ENCODE results near the gene CORO1A. TPM values are rescaled to one million over a fixed set of nuclear protein-coding genes. Genes with fewer than 3 reads are reported as not detected.
"Not testable (repeated sequence)": the region's sequence is repeated elsewhere in the genome, so short reads cannot be mapped to it uniquely, and the experiment has no call there.

The CORO1A gene
- total RNA-seq, 1 experiment from 2014 or later, result 3.7 TPM

GRCh38 chr16:30187971-30188561, 4.7 kb downstream of the CORO1A start:
- no peak for TF ChIP-seq POLR2AphosphoS5 (IDR thresholded peaks at IDR 0.05; ENCODE audit: low read depth, low read length)
- TF ChIP-seq CTCF (IDR thresholded peaks at IDR 0.05), result no peak
- no peak for TF ChIP-seq REST (IDR thresholded peaks at IDR 0.05; ENCODE audit: insufficient read depth in 1 of 2, low read depth in 2 of 2, low read length in 1 of 2)
- TF ChIP-seq SIN3A (IDR thresholded peaks at IDR 0.05; ENCODE audit: borderline replicate concordance, insufficient read depth, low read depth, low read length), result no peak
- no peak for TF ChIP-seq TCF7L2 (IDR thresholded peaks at IDR 0.05; ENCODE audit: low read depth, low read length)
- DNase-seq (ENCODE audit: low read depth, low spot score), result no peak
- no peak for ATAC-seq
- intact Hi-C loops (cut with micrococcal nuclease; ENCODE audit: unreplicated experiment), result no loop called here
- ChIA-PET POLR2A (interaction anchor here (0.5 kb wide), 1 partner anchor 415 kb away, joined by 4 read pairs; no protein-coding TSS in a partner anchor), CTCF (no interaction called here)
- Histone ChIP-seq H3K4me1 (ENCODE audit: control insufficient read depth, insufficient read depth, low read length) (peaks cover 6% of the 10 kb centered on the region), H3K27ac (ENCODE audit: low read length) (no peak overlapping the region), H3K27me3 (ENCODE audit: control insufficient read depth, insufficient read depth, low read length) (no peaks in the 10 kb centered on the region), H3K4me3 (ENCODE audit: low read depth in 2 of 2, low read length in 2 of 2) (no peak overlapping the region), H3K9me3 (ENCODE audit: control insufficient read depth, insufficient read depth, low read depth, low read length) (no peaks in the 10 kb centered on the region), H3K36me3 (ENCODE audit: control insufficient read depth, insufficient read depth, low read length) (no peaks in the 10 kb centered on the region)
- BruUV-seq (replicated peaks), result no TSS peak
- in situ Hi-C loops (cut with HindIII; ENCODE audit: low pct_unique_long_range_greater_than_20kb, low sequenced_read_pairs), result no loop called here

DNA sequence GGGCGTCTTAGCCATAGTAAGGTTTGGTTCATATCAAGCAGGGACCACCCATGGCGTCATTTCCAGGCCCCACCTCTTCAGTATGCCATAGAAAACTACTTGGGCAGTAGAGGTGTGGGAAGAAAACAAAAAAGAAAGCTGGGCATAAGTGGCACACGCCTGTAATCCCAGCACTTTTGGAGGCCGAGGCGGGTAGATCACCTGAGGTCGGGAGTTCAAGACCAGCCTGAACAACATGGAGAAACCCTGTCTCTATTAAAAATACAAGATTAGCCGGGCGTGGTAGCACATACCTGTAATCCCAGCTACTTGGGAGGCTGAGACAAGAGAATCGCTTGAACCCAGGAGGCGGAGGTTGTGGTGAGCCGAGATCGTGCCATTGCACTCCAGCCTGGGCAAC, 7.8 kb downstream of the CORO1A start:
- DNase-seq (ENCODE audit: low read depth, low spot score); H3K4me3 ChIP-seq (ENCODE audit: low read depth in 2 of 2, low read length in 2 of 2); H3K9me3 ChIP-seq (ENCODE audit: control insufficient read depth, insufficient read depth, low read depth, low read length); H3K36me3 ChIP-seq (ENCODE audit: control insufficient read depth, insufficient read depth, low read length); H3K27me3 ChIP-seq (ENCODE audit: control insufficient read depth, insufficient read depth, low read length); intact Hi-C loops (cut with micrococcal nuclease; ENCODE audit: unreplicated experiment); H3K27ac ChIP-seq (ENCODE audit: low read length); ATAC-seq; CTCF ChIA-PET; POLR2A ChIA-PET; in situ Hi-C loops (cut with HindIII; ENCODE audit: low pct_unique_long_range_greater_than_20kb, low sequenced_read_pairs); H3K4me1 ChIP-seq (ENCODE audit: control insufficient read depth, insufficient read depth, low read length); BruUV-seq (replicated peaks): not testable (repeated sequence)

DNA sequence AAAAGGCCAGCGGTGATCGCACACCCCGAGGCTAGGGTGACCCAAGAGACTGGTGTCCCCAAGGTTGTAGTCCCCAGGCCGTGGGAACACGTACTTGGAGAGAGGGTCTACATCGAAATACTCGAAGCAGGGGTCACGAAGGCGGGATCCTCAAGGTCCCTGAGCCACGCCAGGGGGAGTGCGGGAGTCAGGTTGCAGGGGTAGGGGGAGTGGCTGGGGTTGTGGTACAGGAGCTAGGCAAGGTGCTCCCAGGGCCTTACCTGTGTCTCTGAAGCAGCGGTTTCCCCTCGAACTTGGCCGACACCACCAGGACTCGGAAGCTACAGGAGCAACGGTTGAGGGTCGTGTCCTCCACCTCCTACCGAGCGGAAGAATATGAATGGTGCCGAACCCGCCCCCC, 9.7 kb downstream of the CORO1A start:
- BruUV-seq (replicated peaks); H3K27ac ChIP-seq (ENCODE audit: low read length); H3K4me1 ChIP-seq (ENCODE audit: control insufficient read depth, insufficient read depth, low read length); H3K9me3 ChIP-seq (ENCODE audit: control insufficient read depth, insufficient read depth, low read depth, low read length); CTCF ChIA-PET; DNase-seq (ENCODE audit: low read depth, low spot score); in situ Hi-C loops (cut with HindIII; ENCODE audit: low pct_unique_long_range_greater_than_20kb, low sequenced_read_pairs); H3K36me3 ChIP-seq (ENCODE audit: control insufficient read depth, insufficient read depth, low read length); H3K4me3 ChIP-seq (ENCODE audit: low read depth in 2 of 2, low read length in 2 of 2); intact Hi-C loops (cut with micrococcal nuclease; ENCODE audit: unreplicated experiment); POLR2A ChIA-PET; H3K27me3 ChIP-seq (ENCODE audit: control insufficient read depth, insufficient read depth, low read length): not testable (repeated sequence)
- peak; percentile 62 for ATAC-seq

GRCh38 chr16:30193615-30194014, 10.2 kb downstream of the CORO1A start, which contains the start of the genes BOLA2B and SLX1A:
Gene BOLA2B (minus strand): TSS chr16:30193666. CDS start chr16:30193595, 71 bp downstream.
Gene SLX1A (plus strand): TSS chr16:30193875. CDS start chr16:30194085, 210 bp downstream.
- H3K36me3 ChIP-seq (ENCODE audit: control insufficient read depth, insufficient read depth, low read length); H3K4me1 ChIP-seq (ENCODE audit: control insufficient read depth, insufficient read depth, low read length); H3K27ac ChIP-seq (ENCODE audit: low read length); CTCF ChIA-PET; H3K9me3 ChIP-seq (ENCODE audit: control insufficient read depth, insufficient read depth, low read depth, low read length); BruUV-seq (replicated peaks); intact Hi-C loops (cut with micrococcal nuclease; ENCODE audit: unreplicated experiment); in situ Hi-C loops (cut with HindIII; ENCODE audit: low pct_unique_long_range_greater_than_20kb, low sequenced_read_pairs); POLR2A ChIA-PET; H3K27me3 ChIP-seq (ENCODE audit: control insufficient read depth, insufficient read depth, low read length); DNase-seq (ENCODE audit: low read depth, low spot score): not testable (repeated sequence)
- H3K4me3 ChIP-seq (ENCODE audit: low read depth in 2 of 2, low read length in 2 of 2), result peak within 1 kb of the TSS; percentile 32 to 33; a peak in 3 of 4 replicates
- peak; percentile 94 for ATAC-seq

GRCh38 chr16:30194172-30194925, 10.9 kb downstream of the CORO1A start:
- in situ Hi-C loops (cut with HindIII; ENCODE audit: low pct_unique_long_range_greater_than_20kb, low sequenced_read_pairs); CTCF ChIA-PET; H3K9me3 ChIP-seq (ENCODE audit: control insufficient read depth, insufficient read depth, low read depth, low read length); DNase-seq (ENCODE audit: low read depth, low spot score); H3K27me3 ChIP-seq (ENCODE audit: control insufficient read depth, insufficient read depth, low read length); H3K36me3 ChIP-seq (ENCODE audit: control insufficient read depth, insufficient read depth, low read length); H3K27ac ChIP-seq (ENCODE audit: low read length); POLR2A ChIA-PET; H3K4me1 ChIP-seq (ENCODE audit: control insufficient read depth, insufficient read depth, low read length); intact Hi-C loops (cut with micrococcal nuclease; ENCODE audit: unreplicated experiment): not testable (repeated sequence)
- TSS peak; percentile 99 for BruUV-seq (replicated peaks)
- H3K4me3 ChIP-seq (ENCODE audit: low read depth in 2 of 2, low read length in 2 of 2), result peak overlapping the region; percentile 32 to 33; a peak in 3 of 4 replicates
- peak; percentile 84 for ATAC-seq
